PC-3 (cell line): ENCODE measurements around the gene TMEM214. TPM values are rescaled to one million over a fixed set of nuclear protein-coding genes. Genes with fewer than 3 reads are reported as not detected.
A peak's percentile ranks its signal among the peaks of the same experiment; 100 is the strongest.

Experiments used
- ATAC-seq: fragments of 200-7000 bp; cut with Tn5 transposase; 2 replicates; pipeline ENCODE4 v1.9.1; 2020; ENCODE audit warnings: mild to moderate bottlenecking, moderate library complexity
- BruUV-seq: library from RNA; stranded (reverse); fragments of 400-500 nt; replicated peaks from 2 replicates; lab custom pipeline; 2021; lab: Mats Ljungman, UMichigan
- CTCF ChIA-PET: fragments of 300-600 bp; sonication (Branson Sonifier 250); formaldehyde crosslinking; loops from one replicate; lab custom pipeline; 2022; ENCODE audit warnings: antibody characterized with exemption; lab: Charles Lee
- POLR2A ChIA-PET: fragments of 300-600 bp; sonication (Branson Sonifier 250); formaldehyde crosslinking; loops from one replicate; lab custom pipeline; 2022; ENCODE audit warnings: antibody characterized with exemption; ENCODE audit not compliant: unreplicated experiment; lab: Charles Lee
- DNase-seq: peaks from one replicate; pipeline ENCODE4 v3.0.0-alpha.2; 2015
- H2AFZ ChIP-seq: fragments of 300-600 bp; sonication (generic); 2 replicates; pipeline ENCODE4 v1.6.0; 2016; ENCODE audit warnings: antibody characterized with exemption, low read length
- H3F3A ChIP-seq: fragments of 300-600 bp; sonication (generic); one replicate; pipeline ENCODE4 v1.6.0; 2017; ENCODE audit warnings: antibody characterized with exemption, low read length, control low read depth, mild to moderate bottlenecking; ENCODE audit not compliant: unreplicated experiment
- H3K27ac ChIP-seq: fragments of 300-600 bp; sonication (generic); 2 replicates; pipeline ENCODE4 v1.5.1; 2016; ENCODE audit warnings: mild to moderate bottlenecking, low read length
- H3K27me3 ChIP-seq: fragments of 300-600 bp; sonication (generic); 2 replicates; pipeline ENCODE4 v1.6.1; 2016; ENCODE audit warnings: low read length, mixed read lengths
- H3K36me3 ChIP-seq: fragments of 300-600 bp; sonication (generic); 2 replicates; pipeline ENCODE4 v1.6.1; 2016; ENCODE audit warnings: low read depth, mixed run types, low read length, mixed read lengths
- H3K4me1 ChIP-seq: fragments of 300-600 bp; sonication (generic); 2 replicates; pipeline ENCODE4 v1.5.1; 2016; ENCODE audit warnings: low read length; ENCODE audit not compliant: insufficient read depth
- H3K4me2 ChIP-seq: fragments of 300-600 bp; sonication (generic); 2 replicates; pipeline ENCODE4 v1.6.0; 2016; ENCODE audit warnings: low read length
- H3K4me3 ChIP-seq: fragments of 300-600 bp; sonication (generic); 2 replicates; pipeline ENCODE4 v1.5.1; 2016; ENCODE audit warnings: mild to moderate bottlenecking, low read length, mixed read lengths
- H3K79me2 ChIP-seq: fragments of 300-600 bp; sonication (generic); 2 replicates; pipeline ENCODE4 v1.6.1; 2017; ENCODE audit warnings: low read length, mixed read lengths
- H3K9ac ChIP-seq: fragments of 300-600 bp; sonication (generic); 2 replicates; pipeline ENCODE4 v1.6.0; 2016; ENCODE audit warnings: mild to moderate bottlenecking, low read length
- H3K9me2 ChIP-seq: fragments of 300-600 bp; sonication (generic); replicated peaks from 2 replicates; pipeline ENCODE4 v1.6.1; 2016; ENCODE audit warnings: mixed run types, low read length, mixed read lengths
- H3K9me3 ChIP-seq: fragments of 300-600 bp; sonication (generic); 2 replicates; pipeline ENCODE4 v1.6.1; 2016; ENCODE audit warnings: low read length, mixed read lengths
- H4K20me1 ChIP-seq: fragments of 300-600 bp; sonication (generic); 2 replicates; pipeline ENCODE4 v1.6.1; 2016; ENCODE audit warnings: low read length, mixed read lengths
- CTCF ChIP-seq: fragments of 300-600 bp; sonication (generic); conservative IDR thresholded peaks from 2 replicates; pipeline ENCODE4 v1.5.1; 2017; ENCODE audit warnings: antibody characterized with exemption, low read depth, mild to moderate bottlenecking, low read length
- EZH2 ChIP-seq: fragments of 300-600 bp; sonication (generic); IDR thresholded peaks from one replicate; pipeline ENCODE4 v1.6.1; 2017; ENCODE audit warnings: antibody characterized with exemption, mild to moderate bottlenecking, low read length; ENCODE audit not compliant: unreplicated experiment
- EZH2phosphoT487 ChIP-seq: fragments of 300-600 bp; sonication (generic); IDR thresholded peaks from 2 replicates; pipeline ENCODE4 v1.6.1; 2018; ENCODE audit warnings: mild to moderate bottlenecking, antibody characterized with exemption, low read length, borderline replicate concordance
- intact Hi-C: fragments of 100-400 bp; cut with micrococcal nuclease; formaldehyde crosslinking; loops from 2 replicates; pipeline ENCODE4 v1.9.0; 2023
- total RNA-seq: library from RNA; depleted of rRNA; stranded (reverse); fragments of >200 nt; gene quantifications from 2 replicates; pipeline ENCODE4 v1.2.3, GENCODE V29; 2014

TMEM214 gene
- total RNA-seq, 1 experiment from 2014 or later = 43.0 TPM

GRCh38 chr2:27009716-27010115 lies 23.0 kb upstream of the TMEM214 start:
- Histone ChIP-seq H3F3A (no peaks in the 10 kb centered on the region), H3K9me3 (no peaks in the 10 kb centered on the region), H3K9me2 (no peaks in the 10 kb centered on the region), H2AFZ (no peak overlapping the region), H3K4me2 (peak overlapping the region; percentile 10; the same call in 1 of the 2 replicates), H3K9ac (no peak overlapping the region), H3K27ac (no peak overlapping the region), H3K27me3 (no peaks in the 10 kb centered on the region), H3K79me2 (no peaks in the 10 kb centered on the region), H4K20me1 (no peaks in the 10 kb centered on the region), H3K4me1 (peaks cover 20% of the 10 kb centered on the region), H3K4me3 (no peak overlapping the region), H3K36me3 (no peaks in the 10 kb centered on the region)
- no TSS peak for BruUV-seq
- DNase-seq (no peak), ATAC-seq (no peak)
- intact Hi-C loops = loop anchor here (2.0 kb wide), 1 partner anchor 41 kb away; no protein-coding TSS in a partner anchor
- POLR2A ChIA-PET = no interaction called here
- CTCF ChIA-PET = no interaction called here
- TF ChIP-seq EZH2 (no peak), EZH2phosphoT487 (no peak), CTCF (no peak)

GRCh38 chr2:27010139-27010538 lies 22.6 kb upstream of the TMEM214 start:
- peak overlapping the region; percentile 43 for H3K27ac ChIP-seq
- no peaks in the 10 kb centered on the region for H3F3A ChIP-seq
- H3K4me1 ChIP-seq = peaks cover 23% of the 10 kb centered on the region
- H3K9me3 ChIP-seq = no peaks in the 10 kb centered on the region
- H3K36me3 ChIP-seq = no peaks in the 10 kb centered on the region
- BruUV-seq = no TSS peak
- TF ChIP-seq EZH2phosphoT487 = no peak
- TF ChIP-seq EZH2 = no peak
- no peak for TF ChIP-seq CTCF
- CTCF ChIA-PET = interaction anchor here (0.7 to 1.1 kb wide), 2 partner anchors 28 to 48 kb away, joined by 3 read pairs; no protein-coding TSS in a partner anchor
- ATAC-seq (no peak), DNase-seq (no peak)
- intact Hi-C loops = loop anchor here (2.0 kb wide), 1 partner anchor 41 kb away; no protein-coding TSS in a partner anchor
- no peaks in the 10 kb centered on the region for H3K79me2 ChIP-seq
- POLR2A ChIA-PET = no interaction called here
- H3K4me2 ChIP-seq = peak overlapping the region; percentile 10; the same call in 1 of the 2 replicates
- no peak overlapping the region for H2AFZ ChIP-seq
- no peak overlapping the region for H3K9ac ChIP-seq
- no peaks in the 10 kb centered on the region for H4K20me1 ChIP-seq
- no peak overlapping the region for H3K4me3 ChIP-seq
- no peaks in the 10 kb centered on the region for H3K9me2 ChIP-seq
- H3K27me3 ChIP-seq = no peaks in the 10 kb centered on the region

GRCh38 chr2:27013738-27014137 lies 19.0 kb upstream of the TMEM214 start:
- Histone ChIP-seq H3K79me2 (no peaks in the 10 kb centered on the region), H3K9me3 (no peaks in the 10 kb centered on the region), H3K4me1 (peaks cover 40% of the 10 kb centered on the region), H3K4me3 (no peak overlapping the region), H3K36me3 (no peaks in the 10 kb centered on the region), H2AFZ (no peak overlapping the region), H3K9me2 (no peaks in the 10 kb centered on the region), H3K4me2 (no peak overlapping the region), H3K9ac (no peak overlapping the region), H4K20me1 (no peaks in the 10 kb centered on the region), H3F3A (no peaks in the 10 kb centered on the region), H3K27me3 (no peaks in the 10 kb centered on the region), H3K27ac (no peak overlapping the region)
- TF ChIP-seq EZH2 (no peak), EZH2phosphoT487 (no peak), CTCF (no peak)
- ChIA-PET CTCF (no interaction called here), POLR2A (no interaction called here)
- BruUV-seq = no TSS peak
- intact Hi-C loops = no loop called here
- ATAC-seq (no peak), DNase-seq (no peak)
